HG02763 (cell line): ENCODE results near the gene MTHFD2.
A peak's percentile ranks its signal among the peaks of the same experiment; 100 is the strongest.
"Not testable (repeated sequence)": the region's sequence is repeated elsewhere in the genome, so short reads cannot be mapped to it uniquely, and the experiment has no call there.

Experiments used
- ATAC-seq: cut with Tn5 transposase; IDR thresholded peaks from one replicate; pipeline ENCODE4 v1.9.1; 2021; ENCODE audit warnings: mild to moderate bottlenecking, moderate library complexity; ENCODE audit not compliant: unreplicated experiment

MTHFD2 gene

DNA sequence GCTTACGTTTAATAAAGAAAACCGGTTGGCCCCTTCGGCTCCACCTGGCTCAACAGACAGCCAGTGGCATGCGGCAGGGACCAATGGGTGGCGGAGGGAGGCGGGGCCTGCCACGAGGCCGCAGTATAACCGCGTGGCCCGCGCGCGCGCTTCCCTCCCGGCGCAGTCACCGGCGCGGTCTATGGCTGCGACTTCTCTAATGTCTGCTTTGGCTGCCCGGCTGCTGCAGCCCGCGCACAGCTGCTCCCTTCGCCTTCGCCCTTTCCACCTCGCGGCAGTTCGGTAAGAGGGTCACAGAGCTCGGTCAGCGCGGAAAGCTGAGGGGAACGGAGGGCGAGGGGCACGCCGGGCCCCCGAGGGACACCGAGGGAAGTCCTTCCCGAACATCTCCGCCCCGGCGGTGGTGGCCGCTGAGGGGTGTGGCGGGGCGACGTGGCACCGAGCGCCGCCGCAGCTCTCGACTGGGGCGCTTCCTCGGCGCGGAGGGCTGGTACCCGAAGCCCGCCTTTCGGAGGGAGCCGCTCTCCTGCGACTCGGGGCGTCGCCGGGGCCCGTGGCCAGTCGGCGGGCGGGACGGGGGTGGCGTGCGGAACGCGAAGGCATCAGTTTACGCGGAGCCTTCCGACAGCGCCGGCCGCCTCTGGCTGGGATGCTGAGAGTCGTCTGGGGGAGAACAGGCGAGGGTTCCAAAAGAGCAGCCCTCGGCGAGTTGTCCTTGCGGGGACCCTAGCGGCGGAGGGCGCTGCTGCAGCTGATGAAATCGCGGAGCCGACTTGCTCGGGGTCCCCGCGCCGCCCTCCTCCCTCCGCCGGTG lies at the start of gene MTHFD2:
Gene MTHFD2, plus strand, starts transcription at position 155 of the 814 bp plus-strand sequence. Its CDS starts 27 bp downstream, at position 182.
- peak; percentile 85 for ATAC-seq

DNA sequence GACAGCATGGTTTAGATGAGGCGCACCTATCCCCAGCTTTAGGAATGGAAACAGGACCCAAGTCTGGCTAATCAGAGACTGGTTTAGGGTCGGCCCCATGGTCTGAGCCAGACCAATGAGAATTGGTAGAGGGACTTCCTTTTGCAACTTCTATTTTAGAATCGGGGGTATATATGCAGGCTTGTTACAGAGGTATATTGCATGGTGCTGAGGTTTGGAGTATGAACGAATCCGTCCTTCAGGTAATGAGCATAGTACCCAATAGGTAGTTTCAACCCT lies 49.2 kb upstream of the MTHFD2 start:
- ATAC-seq: no peak

DNA sequence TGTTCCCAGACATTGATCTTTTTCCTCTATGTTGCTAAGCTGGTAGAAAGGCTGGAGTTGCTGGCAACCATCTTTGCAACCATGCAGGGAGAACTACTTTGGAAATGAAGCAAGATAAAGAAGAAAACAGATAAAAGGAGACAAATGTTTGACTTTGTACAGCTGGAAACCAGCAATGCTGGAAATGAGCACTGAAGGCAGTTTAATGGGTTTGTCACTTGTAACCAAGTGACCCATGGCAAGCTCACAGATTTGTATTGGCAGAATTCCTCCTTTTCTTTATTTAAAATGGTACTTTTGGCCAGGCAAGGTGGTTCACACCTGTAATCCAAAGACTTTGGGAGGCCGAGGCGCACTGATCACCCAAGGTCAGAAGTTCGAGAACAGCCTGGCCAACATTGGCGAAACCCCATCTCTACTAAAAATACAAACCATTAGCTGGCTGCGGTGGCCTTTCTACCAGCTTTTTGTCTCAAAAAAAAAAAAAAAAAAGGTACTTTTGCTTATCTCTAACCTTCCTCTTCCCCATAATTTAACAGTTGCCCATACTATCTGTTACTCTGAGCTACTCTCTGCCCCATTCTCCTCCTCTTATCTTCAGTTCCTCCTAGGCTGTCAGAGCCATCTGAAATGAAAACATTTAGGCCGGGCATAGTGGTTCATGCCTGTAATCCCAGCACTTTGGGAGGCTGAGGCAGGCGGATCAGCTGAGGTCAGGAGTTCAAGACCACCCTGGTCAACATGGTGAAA lies 48.7 kb upstream of the MTHFD2 start:
- ATAC-seq: no peak

DNA sequence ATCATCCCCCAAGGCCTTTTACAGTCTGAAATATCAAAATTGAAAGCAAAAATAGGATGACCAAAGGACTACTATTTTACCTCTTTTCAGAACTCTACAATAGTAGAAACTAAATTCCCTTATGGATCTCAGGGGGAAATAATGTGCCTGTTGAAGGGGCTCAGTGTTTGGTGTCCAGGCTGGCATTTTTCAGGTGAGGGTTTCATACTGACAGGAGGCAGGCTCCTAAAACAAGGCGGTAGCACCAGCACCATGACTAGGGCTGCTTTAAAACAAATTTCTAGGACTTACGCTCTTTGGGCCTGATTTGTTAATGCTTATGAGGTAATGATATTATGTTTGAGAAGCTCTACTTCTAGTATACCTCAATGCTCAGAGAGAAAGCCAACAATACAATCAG lies 45.5 kb upstream of the MTHFD2 start:
- no peak for ATAC-seq

DNA sequence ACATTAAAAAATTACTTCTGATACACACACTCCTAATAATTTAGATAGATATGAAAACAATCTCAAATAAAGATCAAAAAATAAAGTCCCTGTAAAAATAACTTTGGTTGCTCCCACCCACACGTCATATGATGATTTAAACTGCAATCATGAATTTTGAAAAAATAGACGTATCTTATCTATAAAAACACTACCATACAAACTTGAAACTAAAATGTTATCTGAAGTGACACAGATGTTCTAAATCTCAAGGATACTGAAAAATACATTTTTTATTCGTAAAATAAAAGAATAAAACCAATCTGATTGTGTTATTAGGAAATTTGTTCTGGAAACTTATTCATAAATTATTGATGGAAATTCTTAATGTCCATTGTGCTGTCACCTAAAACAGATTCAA lies 42.6 kb upstream of the MTHFD2 start:
- no peak for ATAC-seq

DNA sequence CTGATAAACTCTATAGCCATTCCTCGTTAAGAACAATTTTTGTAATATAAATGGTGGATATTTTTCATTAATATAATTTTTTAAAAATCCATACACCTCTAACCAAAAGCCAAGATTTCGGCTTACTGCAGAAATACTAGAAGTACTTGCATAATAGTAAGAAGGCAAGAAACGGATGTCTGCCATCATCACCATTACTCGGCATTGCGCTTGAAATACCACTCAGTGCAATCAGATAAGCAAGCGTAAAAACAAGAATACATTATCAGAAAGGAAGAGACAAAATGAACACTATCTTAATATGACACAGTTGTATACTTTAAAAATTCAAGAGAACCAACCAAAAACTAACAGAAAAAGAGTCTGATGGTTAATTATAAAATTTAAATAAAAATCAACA lies 35.5 kb upstream of the MTHFD2 start:
- ATAC-seq: no peak

DNA sequence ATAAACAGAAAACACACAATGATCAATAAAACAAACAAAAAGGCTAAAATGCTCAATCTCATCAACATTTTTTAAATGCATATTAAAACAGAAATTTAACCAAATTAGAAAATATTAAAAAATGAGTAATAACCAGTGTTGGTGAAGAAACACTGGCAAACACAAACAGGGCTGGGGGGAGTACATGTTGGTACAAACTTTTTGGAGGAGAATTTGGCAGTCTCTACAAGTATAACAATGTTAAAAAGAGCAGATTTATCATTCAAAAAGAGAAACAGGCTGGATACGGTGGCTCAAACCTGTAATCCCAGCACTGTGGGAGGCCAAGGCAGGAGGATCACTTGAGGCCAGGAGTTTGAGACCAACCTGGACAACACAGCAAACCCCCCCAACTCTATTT lies 33.7 kb upstream of the MTHFD2 start:
- no peak for ATAC-seq

DNA sequence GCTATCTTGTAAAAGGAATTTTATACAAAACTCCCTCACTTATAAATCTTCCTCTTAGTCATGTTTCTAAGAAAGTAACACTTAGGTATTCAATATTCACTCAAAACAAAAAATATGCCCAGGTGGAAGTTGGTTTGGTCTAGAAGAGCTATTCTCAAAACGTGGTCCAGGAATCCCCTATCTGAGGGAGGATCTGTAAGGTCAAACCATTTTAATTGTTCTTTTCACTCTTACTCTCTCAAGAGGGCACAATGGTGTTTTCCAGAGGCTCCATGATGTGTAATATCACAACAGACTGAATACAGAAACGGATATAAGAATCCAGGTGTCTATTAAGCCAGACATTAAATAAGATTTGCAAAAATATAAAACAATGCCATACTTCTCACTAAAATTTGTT lies 29.7 kb upstream of the MTHFD2 start:
- ATAC-seq: no peak

DNA sequence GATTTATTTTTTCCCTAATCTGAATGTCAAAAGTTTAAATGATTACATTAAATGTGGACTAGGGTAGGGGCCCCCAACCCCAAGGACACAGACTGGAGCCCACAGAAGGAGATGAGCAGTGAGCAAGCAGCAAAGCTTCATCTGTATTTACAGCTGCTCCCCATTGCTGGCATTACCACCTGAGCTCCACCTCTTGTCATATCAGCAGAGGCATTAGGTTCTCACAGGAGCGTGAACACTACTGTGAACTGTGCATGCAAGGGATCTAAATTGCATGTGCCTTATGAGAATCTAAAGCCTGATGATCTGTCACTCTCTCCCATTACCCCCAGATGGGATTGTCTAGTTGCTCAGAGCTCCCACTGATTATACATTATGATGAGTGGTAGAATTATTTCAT lies 23.5 kb upstream of the MTHFD2 start:
- no peak for ATAC-seq

DNA sequence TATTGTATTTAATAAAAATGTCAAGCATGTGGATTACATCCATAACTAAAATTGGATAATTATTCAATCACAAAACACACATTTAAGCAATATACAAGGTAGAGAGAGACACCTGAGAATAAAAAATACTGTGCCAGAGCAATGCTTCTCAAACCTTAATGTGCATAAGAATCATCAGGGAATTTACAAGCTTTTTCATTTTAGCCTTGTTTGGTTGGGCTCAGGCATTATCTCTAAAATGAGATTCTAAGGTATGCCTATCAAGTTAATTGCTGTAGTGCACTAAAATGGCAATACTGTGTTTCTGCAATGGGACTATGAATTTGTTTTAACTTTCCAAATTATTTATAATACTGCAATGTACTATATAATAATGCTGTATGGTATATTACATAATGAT lies 20.7 kb upstream of the MTHFD2 start:
- no peak for ATAC-seq

DNA sequence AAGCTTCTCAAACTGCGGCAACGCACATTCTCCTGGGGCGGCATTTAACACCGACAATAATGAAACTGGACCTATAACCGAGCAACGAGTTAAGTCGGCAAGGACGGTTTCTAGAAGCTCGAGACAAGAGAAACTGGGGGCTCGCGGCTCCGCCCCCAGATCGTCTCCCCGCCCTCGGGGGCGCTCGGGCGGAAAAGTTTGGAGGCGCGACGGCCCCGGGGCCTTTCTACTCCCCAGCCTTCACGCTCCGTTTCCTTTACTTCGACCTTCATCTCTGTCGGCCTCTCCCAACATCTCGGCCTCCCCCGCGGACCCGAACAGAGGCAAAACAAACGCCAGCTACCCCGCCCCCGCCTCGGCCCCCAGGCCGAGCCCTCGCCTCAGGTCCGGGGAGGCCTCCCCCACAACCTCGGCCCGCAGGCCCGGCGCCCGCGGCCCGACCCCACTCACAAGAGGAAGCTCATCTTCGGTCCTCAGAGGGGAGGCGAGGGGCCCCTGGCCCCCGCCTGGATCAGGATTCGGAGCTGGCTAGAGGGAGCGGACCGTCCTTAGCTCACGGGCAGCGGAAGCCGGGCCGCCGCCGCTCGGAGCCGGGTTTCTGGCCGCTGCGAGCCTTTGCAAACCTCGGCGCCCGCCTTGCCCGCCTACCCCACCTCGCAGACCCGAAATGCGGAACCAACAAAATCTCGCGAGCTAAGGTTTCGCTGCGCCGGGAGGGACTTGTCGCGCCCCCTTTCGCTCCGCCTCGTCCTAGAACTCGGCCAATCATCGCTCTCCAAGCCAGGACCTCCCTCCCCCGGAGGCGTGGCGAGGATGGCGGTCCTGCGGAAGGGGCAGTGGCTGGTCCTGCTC lies 20.0 kb upstream of the MTHFD2 start, which contains the start of gene MOB1A:
Gene MOB1A, minus strand, starts transcription at position 669 of the 852 bp plus-strand sequence. Its CDS starts 205 bp downstream, at position 464.
- peak; percentile 74 for ATAC-seq

DNA sequence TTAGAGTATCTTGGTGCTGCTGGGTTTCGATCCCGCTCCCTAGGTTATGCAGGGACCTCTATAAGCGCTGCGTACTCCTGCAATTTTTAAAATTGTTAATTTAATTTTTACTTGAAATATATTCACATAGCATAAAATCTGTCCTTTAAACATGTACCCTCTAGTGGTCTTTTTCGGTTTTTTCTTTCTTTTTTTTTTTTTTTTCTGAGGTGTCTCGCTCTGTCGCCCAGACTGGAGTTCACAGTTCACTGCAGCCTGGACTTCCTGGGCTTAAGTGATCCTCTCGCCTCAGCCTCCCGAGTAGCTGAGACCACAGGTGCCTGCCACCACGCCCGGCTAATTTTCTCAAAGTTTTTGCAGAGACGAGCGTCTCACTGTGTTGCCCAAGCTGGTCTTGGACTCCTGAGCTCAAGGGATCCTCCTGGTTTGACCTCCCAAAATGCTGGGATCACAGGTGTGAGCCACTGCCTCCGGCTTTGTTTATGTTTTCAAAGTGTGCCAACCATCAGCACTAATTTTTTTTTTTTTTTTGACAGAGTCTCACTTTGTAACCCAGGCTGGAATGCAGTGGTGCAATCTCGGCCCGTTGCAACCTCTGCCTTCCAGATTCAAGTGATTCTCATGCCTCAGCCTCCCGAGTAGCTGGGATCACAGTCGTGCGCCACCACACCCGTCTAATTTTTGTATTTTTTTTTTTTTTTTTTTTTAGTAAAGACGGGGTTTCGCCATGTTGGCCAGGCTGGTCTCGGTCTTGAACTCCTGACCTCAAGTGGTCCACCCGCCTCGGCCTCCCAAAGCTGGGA lies 19.2 kb upstream of the MTHFD2 start:
- ATAC-seq: no peak

DNA sequence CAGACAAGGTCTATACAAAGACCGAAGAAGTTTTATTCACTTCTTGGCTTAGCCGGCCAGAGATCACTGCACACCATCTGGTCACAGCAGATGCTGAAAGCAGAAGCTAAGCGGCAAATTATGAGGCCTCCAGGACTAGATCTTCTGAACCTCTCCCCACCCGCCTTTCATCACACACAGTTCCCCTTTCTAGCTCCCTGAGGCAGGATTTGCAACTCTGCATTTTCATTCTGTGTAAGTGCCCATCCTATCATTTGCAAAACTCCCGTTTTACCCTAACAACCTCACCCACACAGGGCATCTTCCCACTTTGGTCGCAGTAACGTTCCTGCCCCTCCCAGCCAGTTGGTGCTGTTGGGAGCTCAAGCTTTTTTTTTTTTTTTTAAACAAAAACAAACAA lies 16.7 kb upstream of the MTHFD2 start:
- peak; percentile 33 for ATAC-seq

DNA sequence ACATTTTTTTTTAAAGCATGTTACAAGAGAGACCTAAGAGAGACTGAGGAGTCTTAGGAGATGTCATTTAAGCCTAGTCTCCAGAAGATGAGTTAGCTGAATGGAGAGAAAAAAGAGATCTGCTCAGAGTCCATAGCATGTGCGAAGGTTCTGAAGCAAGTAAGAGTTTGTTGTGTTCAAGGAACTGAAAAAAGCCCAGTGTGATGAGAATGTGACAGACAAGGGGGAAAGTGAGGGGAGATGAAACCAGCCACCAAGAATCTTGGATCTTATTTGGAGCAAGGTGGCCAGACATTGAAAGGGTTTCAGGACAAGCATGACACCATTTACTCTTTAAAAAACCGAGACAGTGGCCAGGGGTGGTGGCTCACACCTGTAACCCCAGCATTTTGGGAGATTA lies 14.5 kb upstream of the MTHFD2 start:
- no peak for ATAC-seq

DNA sequence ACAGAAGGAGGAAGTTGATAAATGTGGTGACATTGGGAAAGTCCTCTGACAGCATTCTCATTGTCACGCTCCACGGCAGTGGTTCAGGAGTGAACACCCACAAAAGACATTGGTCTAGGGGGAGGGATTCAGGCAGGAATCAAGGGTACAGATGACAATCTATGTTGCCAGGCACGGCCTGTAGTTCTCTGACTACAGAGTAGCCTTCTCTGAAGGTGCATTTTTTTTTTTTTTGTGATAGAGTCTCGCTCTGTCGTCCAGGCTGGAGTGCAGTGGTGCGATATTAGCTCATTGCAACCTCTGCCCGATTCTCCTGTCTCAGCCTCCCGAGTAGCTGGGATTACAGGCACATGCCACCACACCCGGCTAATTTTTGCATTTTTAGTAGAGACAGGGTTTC lies 12.4 kb upstream of the MTHFD2 start:
- peak; percentile 55 for ATAC-seq

DNA sequence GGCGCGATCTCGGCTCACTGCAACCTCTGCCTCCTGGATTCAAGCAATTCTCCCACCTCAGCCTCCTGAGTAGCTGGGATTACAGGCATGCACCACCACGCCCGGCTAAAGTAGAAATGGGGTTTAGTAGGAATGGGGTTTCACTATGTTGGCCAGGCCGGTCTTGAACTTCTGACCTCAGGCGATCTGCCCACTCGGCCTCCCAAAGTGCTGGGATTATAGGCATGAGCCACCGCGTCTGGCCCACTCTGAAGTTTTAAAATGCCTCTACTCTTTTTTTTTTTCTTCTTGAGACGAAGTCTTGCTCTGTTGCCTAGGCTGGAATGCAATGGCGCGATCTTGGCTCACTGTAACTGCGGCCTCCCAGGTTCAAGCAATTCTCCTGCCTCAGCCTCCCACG lies 11.7 kb upstream of the MTHFD2 start:
- not testable (repeated sequence) for ATAC-seq

DNA sequence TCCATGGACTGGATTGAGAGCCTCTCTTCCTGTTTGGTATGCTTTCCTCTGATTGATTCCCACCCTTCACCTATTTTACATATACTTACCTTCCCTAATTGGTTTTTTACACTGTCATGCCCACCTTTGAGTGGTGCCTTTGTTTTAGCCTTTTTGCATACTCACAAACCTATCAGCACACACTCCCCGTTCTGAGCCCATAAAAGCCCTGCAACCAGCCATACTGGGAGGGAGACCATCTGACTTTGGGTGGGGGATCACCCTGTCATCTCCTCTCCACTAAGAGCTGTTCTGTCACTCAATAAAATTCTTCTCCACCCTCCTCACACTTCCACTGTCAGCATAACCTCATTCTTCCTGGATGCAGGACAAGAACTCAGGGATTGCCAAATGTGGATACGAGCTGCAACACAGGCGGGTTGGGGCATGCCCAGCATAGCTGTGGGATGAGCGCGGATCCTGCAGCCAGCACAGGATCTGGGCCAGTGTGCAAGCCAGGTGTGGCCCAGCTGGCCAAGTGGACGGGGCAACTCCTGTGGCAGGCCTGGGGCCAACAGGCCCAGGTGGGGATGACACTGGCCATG lies 10.3 kb upstream of the MTHFD2 start:
- ATAC-seq: no peak

DNA sequence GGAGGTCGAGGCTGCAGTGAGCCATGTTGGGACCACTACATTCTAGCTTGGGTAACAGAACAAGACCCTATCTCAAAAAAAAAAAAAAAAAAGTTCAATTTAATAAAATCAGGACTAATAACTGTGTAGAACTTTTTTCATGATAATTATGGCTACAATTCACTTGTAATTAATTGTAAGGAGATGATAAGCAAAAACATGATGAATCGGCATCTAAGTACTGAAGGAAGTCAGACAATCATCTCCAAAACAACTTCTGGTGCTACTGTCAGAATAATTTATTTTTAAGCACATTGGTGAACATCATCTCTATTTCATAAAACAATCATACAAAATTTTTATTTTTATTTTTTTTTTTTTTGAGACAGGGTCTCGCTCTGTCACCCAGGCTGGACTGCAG lies 9.7 kb upstream of the MTHFD2 start:
- no peak for ATAC-seq

DNA sequence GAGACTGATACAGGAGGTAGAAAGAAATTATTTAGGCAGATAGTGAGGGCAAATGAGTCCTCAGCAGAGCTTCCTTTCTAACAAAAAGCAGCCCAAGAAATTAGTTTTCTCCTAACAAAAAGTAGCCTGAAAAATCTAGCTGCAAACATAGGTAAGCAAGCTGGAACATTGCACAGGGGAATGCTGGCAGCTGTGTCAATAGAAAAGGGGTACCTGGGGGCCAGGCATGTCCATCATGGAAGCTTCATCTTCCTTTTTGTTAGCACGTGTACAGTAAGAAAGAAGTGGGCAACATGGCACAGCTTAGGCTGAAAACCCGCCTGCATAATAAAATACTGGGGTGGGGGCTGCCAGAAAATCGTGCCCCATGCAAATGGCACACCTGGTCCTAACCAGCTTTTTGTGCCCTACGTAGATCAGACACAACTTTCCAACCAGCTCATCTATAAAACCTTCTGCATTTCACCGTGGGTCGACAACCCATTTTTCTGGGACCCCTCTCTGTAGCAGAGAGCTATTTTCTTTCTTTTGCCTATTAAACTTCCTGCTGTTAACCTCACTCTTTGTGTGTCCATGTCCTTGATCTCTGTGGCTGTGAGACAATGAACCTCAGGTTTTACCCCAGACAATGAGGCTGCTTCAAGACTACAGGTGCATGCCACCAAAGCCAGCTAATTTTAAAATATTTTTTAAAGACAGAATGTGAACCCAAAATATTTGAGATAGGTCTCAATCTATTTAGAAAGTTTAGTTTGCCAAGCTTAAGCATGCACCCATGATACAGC lies 6.6 kb upstream of the MTHFD2 start:
- ATAC-seq: no peak

DNA sequence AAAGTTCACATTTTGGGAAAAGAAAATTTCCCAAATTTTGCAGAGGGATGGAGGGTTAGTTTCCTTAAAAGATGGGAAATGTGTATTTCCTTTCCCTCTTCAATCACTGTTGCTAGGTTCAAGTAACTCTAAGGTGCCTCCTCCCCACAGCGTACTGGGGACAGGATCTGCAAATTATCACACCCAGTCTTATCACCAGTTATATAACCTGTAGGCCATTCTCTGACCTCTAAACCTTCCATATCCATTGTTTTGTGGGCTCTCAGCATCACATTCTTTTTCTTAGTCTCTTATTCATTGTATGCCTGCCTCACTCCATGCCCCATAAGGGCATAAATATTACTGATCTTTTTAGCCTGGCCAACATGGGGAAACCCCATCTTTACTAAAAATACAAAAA lies 3.6 kb upstream of the MTHFD2 start:
- no peak for ATAC-seq
